GM12878 (cell line): ENCODE data around the gene SPDYE3. TPM values are rescaled to one million over a fixed set of nuclear protein-coding genes. Genes with fewer than 3 reads are reported as not detected.
"Not testable (repeated sequence)": the region's sequence is repeated elsewhere in the genome, so short reads cannot be mapped to it uniquely, and the experiment has no call there.

Experiments used
- ATAC-seq: fragments of 200-7000 bp; cut with Tn5 transposase; 3 replicates; pipeline ENCODE4 v1.9.1; 2020; ENCODE audit warnings: mild to moderate bottlenecking, moderate library complexity
- BruUV-seq: library from RNA; stranded (reverse); fragments of 400-500 nt; replicated peaks from 2 replicates; lab custom pipeline; 2021; lab: Mats Ljungman, UMichigan
- CTCF ChIA-PET: fragments of 300-600 bp; sonication (Branson Sonifier 250); formaldehyde crosslinking; extraction: SDS; loops from one replicate; lab custom pipeline; 2021; ENCODE audit warnings: inconsistent platforms; lab: Yijun Ruan, JAX
- POLR2A ChIA-PET: fragments of 350-600 bp; formaldehyde crosslinking; extraction: SDS; loops from one replicate; lab custom pipeline; 2021; ENCODE audit warnings: inconsistent platforms; lab: Charles Lee
- RAD21 ChIA-PET: fragments of 300-600 bp; sonication (Branson Sonifier 250); formaldehyde crosslinking; loops from one replicate; lab custom pipeline; 2023; ENCODE audit warnings: antibody characterized with exemption; ENCODE audit not compliant: unreplicated experiment; lab: Charles Lee
- SMC1A ChIA-PET: fragments of 300-600 bp; sonication (Branson Sonifier 250); formaldehyde crosslinking; loops from one replicate; lab custom pipeline; 2023; ENCODE audit not compliant: unreplicated experiment, uncharacterized antibody; lab: Charles Lee
- DNase-seq: peaks from one replicate; pipeline ENCODE4 v3.0.0-alpha.2; 2011; ENCODE audit warnings: low read depth, low spot score
- FAIRE-seq: peaks from 3 replicates; lab custom pipeline; 2011; peaks lifted over from hg19 to GRCh38; lab: Jason Lieb, UNC
- H2AFZ ChIP-seq: 2 replicates; pipeline ENCODE4 v1.6.0; 2011; ENCODE audit warnings: low read depth, low read length, control low read depth; ENCODE audit not compliant: control insufficient read depth
- H3K27ac ChIP-seq: 2 replicates; pipeline ENCODE4 v1.5.1; 2011; ENCODE audit warnings: control low read depth; ENCODE audit not compliant: control insufficient read depth, insufficient read depth
- H3K27me3 ChIP-seq, 2 experiments: replicated peaks in 1 of 2; 2 replicates each; pipeline versions ENCODE4 v1.6.0 to v1.6.1; 2011; ENCODE audit warnings: low read length in 1 of 2; ENCODE audit not compliant: control insufficient read depth in 2 of 2, insufficient read depth in 2 of 2
- H3K36me3 ChIP-seq, 2 experiments: 2 replicates each; pipeline ENCODE4 v1.5.1; 2011; ENCODE audit warnings: low read length in 1 of 2; ENCODE audit not compliant: control insufficient read depth in 2 of 2, insufficient read depth in 2 of 2
- H3K4me1 ChIP-seq: 2 replicates; pipeline ENCODE4 v1.6.1; 2011; ENCODE audit warnings: mild to moderate bottlenecking, low read length, moderate library complexity, mixed read lengths; ENCODE audit not compliant: control insufficient read depth, insufficient read depth
- H3K4me2 ChIP-seq: 2 replicates; pipeline ENCODE4 v1.6.0; 2011; ENCODE audit warnings: control low read depth; ENCODE audit not compliant: control insufficient read depth, insufficient read depth
- H3K4me3 ChIP-seq: fragments of 200-600 bp; sonication (generic); 2 replicates; pipeline ENCODE4 v1.5.1; 2016
- H3K79me2 ChIP-seq: 2 replicates; pipeline ENCODE4 v1.6.0; 2011; ENCODE audit warnings: low read length; ENCODE audit not compliant: control insufficient read depth, insufficient read depth
- H3K9ac ChIP-seq: 2 replicates; pipeline ENCODE4 v1.8.0; 2011; ENCODE audit warnings: low read length, control low read depth, mixed read lengths; ENCODE audit not compliant: control insufficient read depth, insufficient read depth
- H3K9me3 ChIP-seq: replicated peaks from 3 replicates; pipeline ENCODE4 v1.5.1; 2011; ENCODE audit warnings: mild to moderate bottlenecking, low read length; ENCODE audit not compliant: control insufficient read depth, insufficient read depth
- H4K20me1 ChIP-seq: 2 replicates; pipeline ENCODE4 v1.6.0; 2011; ENCODE audit not compliant: control insufficient read depth, insufficient read depth
- CREM ChIP-seq: IDR thresholded peaks from 2 replicates; pipeline ENCODE4 v1.6.1; 2014; ENCODE audit warnings: antibody characterized with exemption, low read depth
- CTCF ChIP-seq, 3 experiments: IDR thresholded peaks in 2 of 3; conservative IDR thresholded peaks in 1 of 3; 2 replicates each; pipeline ENCODE4 v1.5.1; 2011; ENCODE audit warnings: low read depth in 3 of 3, low read length in 3 of 3, mild to moderate bottlenecking in 3 of 3, control low read depth in 2 of 3, moderate library complexity in 2 of 3, inconsistent platforms in 1 of 3, mixed read lengths in 1 of 3; ENCODE audit not compliant: control insufficient read depth in 2 of 3, insufficient read depth in 1 of 3; ENCODE audit errors: extremely low read depth in 1 of 3
- E4F1 ChIP-seq: fragments of 450-650 bp; IDR thresholded peaks from 2 replicates; pipeline ENCODE4 v1.6.1; 2018; ENCODE audit warnings: borderline replicate concordance, mild to moderate bottlenecking; ENCODE audit not compliant: partially characterized antibody
- NFYA ChIP-seq: IDR thresholded peaks from 2 replicates; pipeline ENCODE4 v1.6.1; 2011; ENCODE audit warnings: low read depth, mild to moderate bottlenecking, low read length, improper control_type of control experiment, borderline replicate concordance
- WGBS: methylation state at CpG from one replicate; pipeline ENCODE4 v1.1.6; 2016; ENCODE audit warnings: low lambda C conversion rate; ENCODE audit not compliant: insufficient replicate concordance, insufficient coverage; ENCODE audit errors: missing lambda C conversion rate; 5-methylcytosine and 5-hydroxymethylcytosine counted together
- in situ Hi-C: fragments of 300-500 bp; cut with MboI; formaldehyde crosslinking; loops from 9 replicates; pipeline ENCODE4 v1.14.3; 2018; ENCODE audit warnings: mixed read lengths
- intact Hi-C: fragments of 100-400 bp; cut with micrococcal nuclease; formaldehyde crosslinking; loops from one replicate; pipeline ENCODE4 v1.14.2; 2022; ENCODE audit not compliant: unreplicated experiment
- polyA plus RNA-seq, 11 experiments: library from polyadenylated mRNA; depleted of rRNA in 4 of 11; unstranded in 6 of 11; stranded (reverse) in 5 of 11; fragments of >200 nt; fragmentation: Nextera tagmentation in 4 of 11; fragmentation: Illumina TruSeq in 1 of 11; extraction: Ambion mirVana in 4 of 11; extraction: Trizol in 1 of 11; gene quantifications; 1 replicate in 1 of 11; 2 replicates in 10 of 11; pipeline versions ENCODE4 v1.2.1 to v1.2.3, GENCODE V29; 2011 to 2016; ENCODE audit warnings: inconsistent platforms in 2 of 11, missing spikeins in 2 of 11, low read depth in 1 of 11
- total RNA-seq, 4 experiments: library from RNA; depleted of rRNA in 3 of 4; stranded (reverse); fragments of >200 nt in 3 of 4; fragmentation: Illumina TruSeq in 1 of 4; extraction: Trizol in 1 of 4; gene quantifications; 2 replicates each; pipeline versions ENCODE4 v1.2.1 to v1.2.3, GENCODE V29; 2013 to 2021

The SPDYE3 gene
- total and polyA plus RNA-seq, 10 of the 15 experiments (the other 5 are each of a cell fraction or from before 2014, with no cell fraction given) = 0.03 to 9.4 (median 1.4) TPM; not detected in 4

- in situ Hi-C loops, DNase-seq, H3K9ac ChIP-seq, H3K4me3 ChIP-seq, H3K27me3 ChIP-seq, SMC1A ChIA-PET, H3K9me3 ChIP-seq, FAIRE-seq, BruUV-seq, H4K20me1 ChIP-seq, POLR2A ChIA-PET, H2AFZ ChIP-seq, H3K27ac ChIP-seq, H3K4me2 ChIP-seq: not testable (repeated sequence)
- intact Hi-C loops = loop anchor here (5.0 kb wide), 1 partner anchor 209 kb away; no protein-coding TSS in a partner anchor
- Histone ChIP-seq H3K4me1 (peaks cover 15% of the 10 kb centered on the region), H3K36me3 (peaks cover 2 to 10% of the 10 kb centered on the region in 2 experiments; a peak in 3 of 4 replicates), H3K79me2 (peaks cover 21% of the 10 kb centered on the region)
- 56% methylated on average over 6 of the region's 6 CpGs for WGBS
- TF ChIP-seq CTCF (IDR thresholded peaks at IDR 0.05 in 2 of 3, conservative IDR thresholded peaks at IDR 0.05 in 1 of 3; ENCODE audit: control insufficient read depth in 2 of 3, extremely low read depth in 1 of 3, insufficient read depth in 1 of 3, low read depth in 3 of 3, low read length in 3 of 3) = peak in 1 of 3 experiments; percentile 2; a peak in 1 of 6 replicates
- CTCF ChIA-PET = interaction anchor here (2.6 kb wide), 1 partner anchor 151 kb away, joined by 6 read pairs; no protein-coding TSS in a partner anchor
- RAD21 ChIA-PET = interaction anchor here (1.6 kb wide), 1 partner anchor 209 kb away, joined by 3 read pairs; no protein-coding TSS in a partner anchor
- peak; percentile 40 for ATAC-seq
Observed at GRCh38 chr7:100341286-100341685, 33.8 kb downstream of the SPDYE3 start.

GRCh38 chr7:100342765-100343164 is 35.3 kb downstream of the SPDYE3 start:
- no peak overlapping the region for H3K27ac ChIP-seq
- in situ Hi-C loops = no loop called here

More at GRCh38 chr7:100342765-100343164, 35.3 kb downstream of the SPDYE3 start:
- POLR2A ChIA-PET = interaction anchor here (0.6 to 0.8 kb wide), 3 partner anchors 82 to 790 kb away, joined by 3 read pairs; no protein-coding TSS in a partner anchor
- FAIRE-seq = no peak
- WGBS = 60% methylated on average over 6 of the region's 6 CpGs
- Histone ChIP-seq H2AFZ (no peak overlapping the region), H3K4me1 (peaks cover 15% of the 10 kb centered on the region), H3K4me3 (no peak overlapping the region), H3K27me3 (no peaks in the 10 kb centered on the region), H3K9me3 (no peaks in the 10 kb centered on the region), H3K4me2 (no peak overlapping the region), H3K79me2 (peaks cover 17% of the 10 kb centered on the region), H3K36me3 (peaks cover 8 to 21% of the 10 kb centered on the region in 2 experiments), H3K9ac (no peak overlapping the region), H4K20me1 (no peaks in the 10 kb centered on the region; the same call in 1 of the 2 replicates)
- RAD21 ChIA-PET = interaction anchor here (0.6 to 1.6 kb wide), 3 partner anchors 64 to 210 kb away, joined by 3 to 4 read pairs (median 3); no protein-coding TSS in a partner anchor
- SMC1A ChIA-PET = interaction anchor here (1.7 to 4.4 kb wide), 2 partner anchors 65 to 209 kb away, joined by 4 to 25 read pairs; no protein-coding TSS in a partner anchor
- intact Hi-C loops = loop anchor here (5.0 kb wide), 1 partner anchor 210 kb away; no protein-coding TSS in a partner anchor
- CTCF ChIA-PET = interaction anchor here (0.6 to 7.0 kb wide), 4 partner anchors 65 to 210 kb away, joined by 4 to 69 read pairs (median 6); no protein-coding TSS in a partner anchor
- no peak for TF ChIP-seq CREM
- no peak for TF ChIP-seq NFYA
- no peak for TF ChIP-seq CTCF (IDR thresholded peaks at IDR 0.05 in 2 of 3, conservative IDR thresholded peaks at IDR 0.05 in 1 of 3; ENCODE audit: control insufficient read depth in 2 of 3, extremely low read depth in 1 of 3, insufficient read depth in 1 of 3, low read depth in 3 of 3, low read length in 3 of 3)
- no peak for TF ChIP-seq E4F1
- ATAC-seq = no peak
- BruUV-seq = no TSS peak
- no peak for DNase-seq
